GM12878 (cell line): Measurements from ENCODE around the gene PARP6. TPM values are rescaled to one million over a fixed set of nuclear protein-coding genes. Genes with fewer than 3 reads are reported as not detected.

ENCODE experiments used
- ATAC-seq: fragments of 200-7000 bp; cut with Tn5 transposase; 3 replicates; pipeline ENCODE4 v1.9.1; 2020; ENCODE audit warnings: mild to moderate bottlenecking, moderate library complexity
- BruUV-seq: library from RNA; stranded (reverse); fragments of 400-500 nt; replicated peaks from 2 replicates; lab custom pipeline; 2021; lab: Mats Ljungman, UMichigan
- CTCF ChIA-PET: fragments of 300-600 bp; sonication (Branson Sonifier 250); formaldehyde crosslinking; extraction: SDS; loops from one replicate; lab custom pipeline; 2021; ENCODE audit warnings: inconsistent platforms; lab: Yijun Ruan, JAX
- POLR2A ChIA-PET: fragments of 350-600 bp; formaldehyde crosslinking; extraction: SDS; loops from one replicate; lab custom pipeline; 2021; ENCODE audit warnings: inconsistent platforms; lab: Charles Lee
- RAD21 ChIA-PET: fragments of 300-600 bp; sonication (Branson Sonifier 250); formaldehyde crosslinking; loops from one replicate; lab custom pipeline; 2023; ENCODE audit warnings: antibody characterized with exemption; ENCODE audit not compliant: unreplicated experiment; lab: Charles Lee
- SMC1A ChIA-PET: fragments of 300-600 bp; sonication (Branson Sonifier 250); formaldehyde crosslinking; loops from one replicate; lab custom pipeline; 2023; ENCODE audit not compliant: unreplicated experiment, uncharacterized antibody; lab: Charles Lee
- DNase-seq: peaks from one replicate; pipeline ENCODE4 v3.0.0-alpha.2; 2011; ENCODE audit warnings: low read depth, low spot score
- FAIRE-seq: peaks from 3 replicates; lab custom pipeline; 2011; peaks lifted over from hg19 to GRCh38; lab: Jason Lieb, UNC
- H2AFZ ChIP-seq: 2 replicates; pipeline ENCODE4 v1.6.0; 2011; ENCODE audit warnings: low read depth, low read length, control low read depth; ENCODE audit not compliant: control insufficient read depth
- H3K27ac ChIP-seq: 2 replicates; pipeline ENCODE4 v1.5.1; 2011; ENCODE audit warnings: control low read depth; ENCODE audit not compliant: control insufficient read depth, insufficient read depth
- H3K27me3 ChIP-seq, 2 experiments: replicated peaks in 1 of 2; 2 replicates each; pipeline versions ENCODE4 v1.6.0 to v1.6.1; 2011; ENCODE audit warnings: low read length in 1 of 2; ENCODE audit not compliant: control insufficient read depth in 2 of 2, insufficient read depth in 2 of 2
- H3K36me3 ChIP-seq, 2 experiments: 2 replicates each; pipeline ENCODE4 v1.5.1; 2011; ENCODE audit warnings: low read length in 1 of 2; ENCODE audit not compliant: control insufficient read depth in 2 of 2, insufficient read depth in 2 of 2
- H3K4me1 ChIP-seq: 2 replicates; pipeline ENCODE4 v1.6.1; 2011; ENCODE audit warnings: mild to moderate bottlenecking, low read length, moderate library complexity, mixed read lengths; ENCODE audit not compliant: control insufficient read depth, insufficient read depth
- H3K4me2 ChIP-seq: 2 replicates; pipeline ENCODE4 v1.6.0; 2011; ENCODE audit warnings: control low read depth; ENCODE audit not compliant: control insufficient read depth, insufficient read depth
- H3K4me3 ChIP-seq: fragments of 200-600 bp; sonication (generic); 2 replicates; pipeline ENCODE4 v1.5.1; 2016
- H3K79me2 ChIP-seq: 2 replicates; pipeline ENCODE4 v1.6.0; 2011; ENCODE audit warnings: low read length; ENCODE audit not compliant: control insufficient read depth, insufficient read depth
- H3K9ac ChIP-seq: 2 replicates; pipeline ENCODE4 v1.8.0; 2011; ENCODE audit warnings: low read length, control low read depth, mixed read lengths; ENCODE audit not compliant: control insufficient read depth, insufficient read depth
- H3K9me3 ChIP-seq: replicated peaks from 3 replicates; pipeline ENCODE4 v1.5.1; 2011; ENCODE audit warnings: mild to moderate bottlenecking, low read length; ENCODE audit not compliant: control insufficient read depth, insufficient read depth
- H4K20me1 ChIP-seq: 2 replicates; pipeline ENCODE4 v1.6.0; 2011; ENCODE audit not compliant: control insufficient read depth, insufficient read depth
- ATF3 ChIP-seq: IDR thresholded peaks from 2 replicates; pipeline ENCODE4 v1.6.1; 2011; ENCODE audit warnings: low read depth, mild to moderate bottlenecking, low read length, moderate library complexity, borderline replicate concordance; ENCODE audit errors: extremely low read depth
- CHD2 ChIP-seq: IDR thresholded peaks from 2 replicates; pipeline ENCODE4 v1.6.1; 2011; ENCODE audit warnings: low read depth, low read length, improper control_type of control experiment, borderline replicate concordance
- CREB1 ChIP-seq: IDR thresholded peaks from 2 replicates; pipeline ENCODE4 v1.6.1; 2012; ENCODE audit warnings: low read depth, mild to moderate bottlenecking, inconsistent platforms
- IRF3 ChIP-seq: fragments of 450-650 bp; IDR thresholded peaks from 2 replicates; pipeline ENCODE4 v1.6.1; 2014; ENCODE audit warnings: mild to moderate bottlenecking
- IRF5 ChIP-seq: fragments of 450-650 bp; IDR thresholded peaks from 2 replicates; pipeline ENCODE4 v1.6.1; 2017; ENCODE audit warnings: borderline replicate concordance
- JUND ChIP-seq: IDR thresholded peaks from 2 replicates; pipeline ENCODE4 v1.6.1; 2012; ENCODE audit warnings: low read depth, mild to moderate bottlenecking, low read length, improper control_type of control experiment, moderate library complexity
- NFYB ChIP-seq: IDR thresholded peaks from 2 replicates; pipeline ENCODE4 v1.6.1; 2011; ENCODE audit warnings: low read depth, mild to moderate bottlenecking, low read length, improper control_type of control experiment, moderate library complexity; ENCODE audit not compliant: insufficient read depth
- PML ChIP-seq: IDR thresholded peaks from 2 replicates; pipeline ENCODE4 v1.6.1; 2012; ENCODE audit warnings: low read length, inconsistent platforms
- POLR2A ChIP-seq: IDR thresholded peaks from 2 replicates; pipeline ENCODE4 v1.6.1; 2011; ENCODE audit warnings: low read depth, mild to moderate bottlenecking, low read length
- WGBS: methylation state at CpG from one replicate; pipeline ENCODE4 v1.1.6; 2016; ENCODE audit warnings: low lambda C conversion rate; ENCODE audit not compliant: insufficient replicate concordance, insufficient coverage; ENCODE audit errors: missing lambda C conversion rate; 5-methylcytosine and 5-hydroxymethylcytosine counted together
- in situ Hi-C: fragments of 300-500 bp; cut with MboI; formaldehyde crosslinking; loops from 9 replicates; pipeline ENCODE4 v1.14.3; 2018; ENCODE audit warnings: mixed read lengths
- intact Hi-C: fragments of 100-400 bp; cut with micrococcal nuclease; formaldehyde crosslinking; loops from one replicate; pipeline ENCODE4 v1.14.2; 2022; ENCODE audit not compliant: unreplicated experiment
- polyA plus RNA-seq, 11 experiments: library from polyadenylated mRNA; depleted of rRNA in 4 of 11; unstranded in 6 of 11; stranded (reverse) in 5 of 11; fragments of >200 nt; fragmentation: Nextera tagmentation in 4 of 11; fragmentation: Illumina TruSeq in 1 of 11; extraction: Ambion mirVana in 4 of 11; extraction: Trizol in 1 of 11; gene quantifications; 1 replicate in 1 of 11; 2 replicates in 10 of 11; pipeline versions ENCODE4 v1.2.1 to v1.2.3, GENCODE V29; 2011 to 2016; ENCODE audit warnings: inconsistent platforms in 2 of 11, missing spikeins in 2 of 11, low read depth in 1 of 11
- total RNA-seq, 4 experiments: library from RNA; depleted of rRNA in 3 of 4; stranded (reverse); fragments of >200 nt in 3 of 4; fragmentation: Illumina TruSeq in 1 of 4; extraction: Trizol in 1 of 4; gene quantifications; 2 replicates each; pipeline versions ENCODE4 v1.2.1 to v1.2.3, GENCODE V29; 2013 to 2021

PARP6 gene
- total and polyA plus RNA-seq, 10 of the 15 experiments (the other 5 are each of a cell fraction or from before 2014, with no cell fraction given) = 14.3 to 73.5 (median 26.9) TPM

- no peak for TF ChIP-seq CHD2
Observed at GRCh38 chr15:72202801-72203506, 69.4 kb downstream of the PARP6 start (continued).

- no peak for FAIRE-seq
- SMC1A ChIA-PET = interaction anchor here (1.1 to 3.7 kb wide), 2 partner anchors 25 to 37 kb away, joined by 3 to 16 read pairs; no protein-coding TSS in a partner anchor
- RAD21 ChIA-PET = interaction anchor here (1.0 kb wide), 1 partner anchor 24 kb away, joined by 4 read pairs; no protein-coding TSS in a partner anchor
- ATAC-seq = no peak
- H3K9ac ChIP-seq = no peak overlapping the region
- H2AFZ ChIP-seq = no peak overlapping the region
- in situ Hi-C loops = no loop called here
- BruUV-seq = no TSS peak
- no peaks in the 10 kb centered on the region for H3K79me2 ChIP-seq
- H4K20me1 ChIP-seq = peaks cover 16% of the 10 kb centered on the region
- WGBS = 80% methylated on average over 12 of the region's 13 CpGs
- no peaks in the 10 kb centered on the region for H3K27me3 ChIP-seq
- TF ChIP-seq PML = no peak
- no peak for TF ChIP-seq IRF3
- TF ChIP-seq POLR2A = no peak; the same call in 1 of the 2 replicates
- TF ChIP-seq CREB1 = no peak
- TF ChIP-seq ATF3 = no peak
- no peak for TF ChIP-seq IRF5
- no peak for TF ChIP-seq JUND
- no peak for TF ChIP-seq NFYB
- CTCF ChIA-PET = interaction anchor here (4.4 kb wide), 1 partner anchor 25 kb away, joined by 27 read pairs; no protein-coding TSS in a partner anchor
- no peaks in the 10 kb centered on the region for H3K4me1 ChIP-seq
- H3K27ac ChIP-seq = no peak overlapping the region
- H3K36me3 ChIP-seq = peaks cover 74 to 75% of the 10 kb centered on the region in 2 experiments
- no peak for DNase-seq
- H3K4me2 ChIP-seq = no peak overlapping the region
- intact Hi-C loops = no loop called here
- H3K4me3 ChIP-seq = no peak overlapping the region
- POLR2A ChIA-PET = interaction anchor here (0.5 kb wide), 1 partner anchor 20 kb away, joined by 4 read pairs; no protein-coding TSS in a partner anchor
- H3K9me3 ChIP-seq = no peaks in the 10 kb centered on the region
Observed at GRCh38 chr15:72202302-72202701, 70.1 kb downstream of the PARP6 start.
